IMR-90 (cell line): Measurements from ENCODE around the gene RIPOR3. TPM values are rescaled to one million over a fixed set of nuclear protein-coding genes. Genes with fewer than 3 reads are reported as not detected.
A peak's percentile ranks its signal among the peaks of the same experiment; 100 is the strongest.

Experiments used
- ATAC-seq: fragments of 200-7000 bp; cut with Tn5 transposase; 2 replicates; pipeline ENCODE4 v1.9.1; 2020; ENCODE audit warnings: low read depth, mild to moderate bottlenecking, moderate library complexity
- BruUV-seq: library from RNA; stranded (reverse); fragments of 400-500 nt; replicated peaks from 2 replicates; lab custom pipeline; 2021; lab: Mats Ljungman, UMichigan
- CTCF ChIA-PET: fragments of 300-600 bp; formaldehyde crosslinking; extraction: SDS; loops from one replicate; lab custom pipeline; 2021; ENCODE audit warnings: antibody characterized with exemption; lab: Yijun Ruan, JAX
- POLR2A ChIA-PET: fragments of 300-600 bp; sonication (Branson Sonifier 250); formaldehyde crosslinking; loops from one replicate; lab custom pipeline; 2022; ENCODE audit warnings: antibody characterized with exemption; ENCODE audit not compliant: unreplicated experiment; lab: Charles Lee
- DNase-seq: peaks from one replicate; pipeline ENCODE4 v3.0.0; 2013
- H2AFZ ChIP-seq: replicated peaks from 2 replicates; pipeline ENCODE3; 2013; ENCODE audit warnings: low read length, mild to moderate bottlenecking; ENCODE audit not compliant: poor library complexity
- H2AK5ac ChIP-seq: 2 replicates; pipeline ENCODE4 v1.6.1; 2013; ENCODE audit warnings: low read depth, low read length, inconsistent platforms
- H2AK9ac ChIP-seq: replicated peaks from 2 replicates; pipeline ENCODE3; 2013; ENCODE audit warnings: mild to moderate bottlenecking, low read depth, low read length, moderate library complexity; ENCODE audit not compliant: poor library complexity
- H2BK120ac ChIP-seq: 2 replicates; pipeline ENCODE4 v1.6.1; 2013; ENCODE audit warnings: low read depth, low read length, inconsistent platforms
- H2BK15ac ChIP-seq: 3 replicates; pipeline ENCODE4 v1.6.1; 2013; ENCODE audit warnings: low read depth, low read length, inconsistent platforms
- H2BK20ac ChIP-seq: 2 replicates; pipeline ENCODE4 v1.6.1; 2013; ENCODE audit warnings: low read depth, mild to moderate bottlenecking, inconsistent platforms, low read length, moderate library complexity
- H2BK5ac ChIP-seq: 2 replicates; pipeline ENCODE4 v1.6.1; 2013; ENCODE audit warnings: mild to moderate bottlenecking, low read depth, low read length, inconsistent platforms; ENCODE audit not compliant: poor library complexity, severe bottlenecking
- H3K14ac ChIP-seq: replicated peaks from 2 replicates; pipeline ENCODE4 v1.6.1; 2013; ENCODE audit warnings: low read depth, low read length, inconsistent platforms
- H3K18ac ChIP-seq: 2 replicates; pipeline ENCODE4 v1.6.1; 2013; ENCODE audit warnings: low read depth, low read length, control low read depth
- H3K23ac ChIP-seq: 2 replicates; pipeline ENCODE4 v1.6.1; 2013; ENCODE audit warnings: low read depth, low read length, inconsistent platforms
- H3K27ac ChIP-seq: 2 replicates; pipeline ENCODE4 v1.5.1; 2013; ENCODE audit warnings: mild to moderate bottlenecking, control low read depth, low read length; ENCODE audit not compliant: insufficient read depth
- H3K27me3 ChIP-seq: 2 replicates; pipeline ENCODE4 v1.6.1; 2013; ENCODE audit warnings: low read length; ENCODE audit not compliant: control insufficient read depth, insufficient read depth
- H3K36me3 ChIP-seq: 2 replicates; pipeline ENCODE4 v1.6.1; 2013; ENCODE audit warnings: low read length, mixed read lengths; ENCODE audit not compliant: control insufficient read depth, insufficient read depth
- H3K4ac ChIP-seq: 2 replicates; pipeline ENCODE4 v1.6.1; 2013; ENCODE audit warnings: low read depth, low read length, inconsistent platforms
- H3K4me1 ChIP-seq: 2 replicates; pipeline ENCODE4 v1.6.1; 2013; ENCODE audit warnings: low read length, mixed read lengths; ENCODE audit not compliant: control insufficient read depth, insufficient read depth
- H3K4me2 ChIP-seq: 2 replicates; pipeline ENCODE4 v1.6.1; 2013; ENCODE audit warnings: low read depth, mild to moderate bottlenecking, control low read depth, low read length, moderate library complexity
- H3K4me3 ChIP-seq: 2 replicates; pipeline ENCODE4 v1.5.1; 2013; ENCODE audit warnings: low read depth, mild to moderate bottlenecking, control low read depth, low read length, moderate library complexity; ENCODE audit not compliant: insufficient read depth
- H3K56ac ChIP-seq: 2 replicates; pipeline ENCODE4 v1.6.1; 2013; ENCODE audit warnings: low read length, inconsistent platforms; ENCODE audit not compliant: insufficient read depth; ENCODE audit errors: extremely low read depth
- H3K79me1 ChIP-seq, 2 experiments: 2 replicates each; pipeline ENCODE4 v1.6.1; 2013; ENCODE audit warnings: low read length in 2 of 2, inconsistent platforms in 1 of 2, low read depth in 1 of 2
- H3K9ac ChIP-seq: 2 replicates; pipeline ENCODE4 v1.6.1; 2013; ENCODE audit warnings: low read depth, low read length, control low read depth
- H3K9me1 ChIP-seq: 2 replicates; pipeline ENCODE4 v1.6.1; 2013; ENCODE audit warnings: low read length, inconsistent platforms; ENCODE audit not compliant: insufficient read depth
- H3K9me3 ChIP-seq: 2 replicates; pipeline ENCODE4 v1.6.1; 2013; ENCODE audit warnings: low read length; ENCODE audit not compliant: control insufficient read depth, insufficient read depth
- H4K20me1 ChIP-seq: 2 replicates; pipeline ENCODE4 v1.6.1; 2013; ENCODE audit warnings: low read length, inconsistent platforms; ENCODE audit not compliant: insufficient read depth
- H4K5ac ChIP-seq: 2 replicates; pipeline ENCODE4 v1.6.1; 2013; ENCODE audit warnings: mild to moderate bottlenecking, low read depth, low read length, control low read depth
- H4K8ac ChIP-seq, 2 experiments: 2 replicates each; pipeline ENCODE4 v1.6.1; 2013; ENCODE audit warnings: low read depth in 2 of 2, low read length in 2 of 2, control low read depth in 1 of 2, inconsistent platforms in 1 of 2
- H4K91ac ChIP-seq: 2 replicates; pipeline ENCODE4 v1.6.1; 2013; ENCODE audit warnings: low read depth, low read length, inconsistent platforms; ENCODE audit not compliant: insufficient read depth
- BHLHE40 ChIP-seq: fragments of 150-350 bp; IDR thresholded peaks from 2 replicates; pipeline ENCODE4 v1.6.1; 2016; ENCODE audit warnings: mild to moderate bottlenecking, low read depth, low read length
- CEBPB ChIP-seq: IDR thresholded peaks from 2 replicates; pipeline ENCODE4 v1.6.1; 2012; ENCODE audit warnings: low read depth, low read length, improper control_type of control experiment
- FOS ChIP-seq: fragments of 150-350 bp; IDR thresholded peaks from 2 replicates; pipeline ENCODE4 v1.6.1; 2016; ENCODE audit warnings: low read depth, low read length
- NFE2L2 ChIP-seq: fragments of 150-350 bp; IDR thresholded peaks from 2 replicates; pipeline ENCODE4 v1.6.1; 2016; ENCODE audit warnings: low read depth, mild to moderate bottlenecking, low read length
- RAD21 ChIP-seq: IDR thresholded peaks from 2 replicates; pipeline ENCODE4 v1.6.1; 2012; ENCODE audit warnings: low read length, improper control_type of control experiment
- SMC3 ChIP-seq: fragments of 150-350 bp; IDR thresholded peaks from 2 replicates; pipeline ENCODE4 v1.6.1; 2016; ENCODE audit warnings: low read depth, mild to moderate bottlenecking, antibody characterized with exemption, low read length, moderate library complexity
- WGBS, 2 experiments: methylation state at CpG; one replicate each; pipeline versions ENCODE4 v1.1.5 to v1.1.7; 2013; ENCODE audit warnings: missing lambda C conversion rate in 2 of 2; ENCODE audit not compliant: insufficient read length in 1 of 2; ENCODE audit errors: extremely low coverage in 2 of 2; 5-methylcytosine and 5-hydroxymethylcytosine counted together
- dilution Hi-C: fragments of 300-500 bp; cut with HindIII; formaldehyde crosslinking; loops from one replicate; pipeline ENCODE4 v1.14.3; 2018; ENCODE audit warnings: low sequenced_read_pairs; ENCODE audit not compliant: unreplicated experiment
- in situ Hi-C: fragments of 300-500 bp; cut with MboI; formaldehyde crosslinking; loops from 3 replicates; pipeline ENCODE4 v1.14.3; 2019; ENCODE audit warnings: low sequenced_read_pairs, inconsistent platforms, mixed read lengths
- intact Hi-C: fragments of 100-400 bp; cut with micrococcal nuclease; formaldehyde crosslinking; loops from 2 replicates; pipeline ENCODE4 v1.10.0; 2022
- polyA plus RNA-seq, 3 experiments: library from polyadenylated mRNA; depleted of rRNA; stranded (reverse); fragments of >200 nt; gene quantifications; 2 replicates each; pipeline ENCODE4 v1.2.3, GENCODE V29; 2012; ENCODE audit warnings: low replicate concordance in 1 of 3
- total RNA-seq: library from RNA; depleted of rRNA; stranded (reverse); fragments of >200 nt; gene quantifications from 2 replicates; pipeline ENCODE4 v1.2.3, GENCODE V29; 2012
- TF ChIP-seq, protein P1 (sequence below): fragments of 150-350 bp; IDR thresholded peaks from 2 replicates; pipeline ENCODE4 v1.6.1; 2017; ENCODE audit warnings: mild to moderate bottlenecking, antibody characterized with exemption, low read length, low read depth

RIPOR3 gene
- total and polyA plus RNA-seq, 2 of the 4 experiments (the other 2 are of a cell fraction), result 0.54 to 1.7 TPM

GRCh38 chr20:50655311-50655880 is 35.9 kb downstream of the RIPOR3 start:
- Histone ChIP-seq H4K5ac (peak overlapping the region; percentile 84), H3K9me3 (no peaks in the 10 kb centered on the region), H3K4me3 (no peak overlapping the region), H2AK9ac (peak overlapping the region; percentile 80), H3K23ac (peak overlapping the region; percentile 83), H2BK120ac (peak overlapping the region; percentile 100), H3K56ac (peak overlapping the region; percentile 85), H2AK5ac (peak overlapping the region; percentile 98), H4K20me1 (no peaks in the 10 kb centered on the region), H4K8ac (peak overlapping the region; percentile 37 to 93), H3K9ac (peak overlapping the region; percentile 55), H3K4me2 (peak overlapping the region; percentile 44), H3K14ac (peak overlapping the region; percentile 60), H3K9me1 (peaks cover 19% of the 10 kb centered on the region), H3K36me3 (no peaks in the 10 kb centered on the region), H2BK15ac (peak overlapping the region; percentile 27; the same call in 2 of the 3 replicates), H3K4ac (peak overlapping the region; percentile 93), H2BK20ac (peak overlapping the region; percentile 50), H4K91ac (peak overlapping the region; percentile 93), H3K27ac (peak overlapping the region; percentile 94), H2BK5ac (peak overlapping the region; percentile 88), H3K79me1 (peaks cover 0 to 34% of the 10 kb centered on the region in 2 experiments; a peak in 2 of 4 replicates), H3K18ac (peak overlapping the region; percentile 92), H3K4me1 (peaks cover 27% of the 10 kb centered on the region), H2AFZ (peak overlapping the region; percentile 84), H3K27me3 (no peaks in the 10 kb centered on the region)
- TF ChIP-seq RAD21, result 0 out of 2 replicates have a peak, but pooled peaks have one; percentile 3
- TF ChIP-seq BHLHE40, result peak; percentile 77
- TF ChIP-seq NFE2L2, result no peak
- TF ChIP-seq SMC3, result peak; percentile 3; the same call in 1 of the 2 replicates
- no peak for TF ChIP-seq FOS
- peak; percentile 94 for TF ChIP-seq CEBPB
- TF ChIP-seq, protein P1, sequence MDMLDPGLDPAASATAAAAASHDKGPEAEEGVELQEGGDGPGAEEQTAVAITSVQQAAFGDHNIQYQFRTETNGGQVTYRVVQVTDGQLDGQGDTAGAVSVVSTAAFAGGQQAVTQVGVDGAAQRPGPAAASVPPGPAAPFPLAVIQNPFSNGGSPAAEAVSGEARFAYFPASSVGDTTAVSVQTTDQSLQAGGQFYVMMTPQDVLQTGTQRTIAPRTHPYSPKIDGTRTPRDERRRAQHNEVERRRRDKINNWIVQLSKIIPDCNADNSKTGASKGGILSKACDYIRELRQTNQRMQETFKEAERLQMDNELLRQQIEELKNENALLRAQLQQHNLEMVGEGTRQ, result no peak
- DNase-seq, result peak; percentile 88
- dilution Hi-C loops, result no loop called here
- CTCF ChIA-PET, result no interaction called here
- in situ Hi-C loops, result no loop called here
- POLR2A ChIA-PET, result interaction anchor here (0.6 to 1.8 kb wide), 4 partner anchors 8 to 136 kb away, joined by 3 to 6 read pairs (median 5); no protein-coding TSS in a partner anchor
- WGBS, 2 experiments, result no CpG with 5 or more reads among the region's 16 CpGs
- BruUV-seq, result no TSS peak
- intact Hi-C loops, result loop anchor here (1.0 kb wide), 1 partner anchor 10 kb away; no protein-coding TSS in a partner anchor
- ATAC-seq, result peak; percentile 79
